ENCODE results near the gene EIF1. TPM values are rescaled to one million over a fixed set of nuclear protein-coding genes. Genes with fewer than 3 reads are reported as not detected.

EIF1 gene
- total and polyA plus RNA-seq, 2 experiments from 2014 or later = 180 to 989 TPM

- Histone ChIP-seq H3K27me3 (peaks cover 65% of the 10 kb centered on the region), H4K20me1 (ENCODE audit: insufficient read depth, poor library complexity, severe bottlenecking) (no peaks in the 10 kb centered on the region), H2AFZ (no peak overlapping the region), H3K79me2 (no peaks in the 10 kb centered on the region), H3K36me3 (replicated peaks; ENCODE audit: insufficient read depth, low read depth) (no peaks in the 10 kb centered on the region), H3K9me2 (replicated peaks; ENCODE audit: insufficient read depth) (no peaks in the 10 kb centered on the region), H3K4me2 (no peak overlapping the region), H3K4me3 (no peak overlapping the region), H3K9me3 (ENCODE audit: low read depth) (no peaks in the 10 kb centered on the region), H3K27ac (no peak overlapping the region), H3K4me1 (ENCODE audit: insufficient read depth) (peaks cover 19% of the 10 kb centered on the region)
- WGBS (ENCODE audit: low lambda C conversion rate, missing lambda C conversion rate) = 88% methylated on average over 4 of the region's 4 CpGs
- TF ChIP-seq EZH2phosphoT487 (IDR thresholded peaks at IDR 0.05; ENCODE audit: low read depth, severe bottlenecking, unreplicated experiment) = no peak
- no peak for TF ChIP-seq EZH2 (IDR thresholded peaks at IDR 0.05; ENCODE audit: borderline replicate concordance)
- TF ChIP-seq CTCF (IDR thresholded peaks at IDR 0.05; ENCODE audit: poor library complexity) = no peak
- no peak for DNase-seq (ENCODE audit: low spot score)
Observed at GRCh38 chr17:41735744-41736143, 47.1 kb downstream of the EIF1 start.

- 78% methylated on average over 16 of the region's 17 CpGs for WGBS (ENCODE audit: low lambda C conversion rate, missing lambda C conversion rate)
- H4K20me1 ChIP-seq (ENCODE audit: insufficient read depth, poor library complexity, severe bottlenecking) = no peaks in the 10 kb centered on the region
- no peak overlapping the region for H2AFZ ChIP-seq
- no peaks in the 10 kb centered on the region for H3K9me3 ChIP-seq (ENCODE audit: low read depth)
- H3K36me3 ChIP-seq (replicated peaks; ENCODE audit: insufficient read depth, low read depth) = no peaks in the 10 kb centered on the region
- H3K79me2 ChIP-seq = no peaks in the 10 kb centered on the region
- peaks cover 51% of the 10 kb centered on the region for H3K27me3 ChIP-seq
- no peak overlapping the region for H3K4me3 ChIP-seq
- TF ChIP-seq EZH2phosphoT487 (IDR thresholded peaks at IDR 0.05; ENCODE audit: low read depth, severe bottlenecking, unreplicated experiment) (no peak), EZH2 (IDR thresholded peaks at IDR 0.05; ENCODE audit: borderline replicate concordance) (no peak), CTCF (IDR thresholded peaks at IDR 0.05; ENCODE audit: poor library complexity) (no peak)
- H3K27ac ChIP-seq = no peak overlapping the region
- H3K4me2 ChIP-seq = no peak overlapping the region
- no peak for DNase-seq (ENCODE audit: low spot score)
- H3K9me2 ChIP-seq (replicated peaks; ENCODE audit: insufficient read depth) = no peaks in the 10 kb centered on the region
- H3K4me1 ChIP-seq (ENCODE audit: insufficient read depth) = peaks cover 19% of the 10 kb centered on the region
Observed at GRCh38 chr17:41736983-41737679, 48.4 kb downstream of the EIF1 start.

GRCh38 chr17:41737680-41738023 lies 49.0 kb downstream of the EIF1 start:
- Histone ChIP-seq H3K9me3 (ENCODE audit: low read depth) (no peaks in the 10 kb centered on the region), H3K4me3 (no peak overlapping the region), H3K4me2 (no peak overlapping the region), H3K27ac (no peak overlapping the region), H3K79me2 (no peaks in the 10 kb centered on the region), H3K27me3 (peaks cover 46% of the 10 kb centered on the region), H3K36me3 (replicated peaks; ENCODE audit: insufficient read depth, low read depth) (no peaks in the 10 kb centered on the region), H3K4me1 (ENCODE audit: insufficient read depth) (peaks cover 19% of the 10 kb centered on the region), H4K20me1 (ENCODE audit: insufficient read depth, poor library complexity, severe bottlenecking) (no peaks in the 10 kb centered on the region), H2AFZ (no peak overlapping the region), H3K9me2 (replicated peaks; ENCODE audit: insufficient read depth) (no peaks in the 10 kb centered on the region)
- TF ChIP-seq CTCF (IDR thresholded peaks at IDR 0.05; ENCODE audit: poor library complexity) = no peak
- TF ChIP-seq EZH2 (IDR thresholded peaks at IDR 0.05; ENCODE audit: borderline replicate concordance) = no peak
- no peak for TF ChIP-seq EZH2phosphoT487 (IDR thresholded peaks at IDR 0.05; ENCODE audit: low read depth, severe bottlenecking, unreplicated experiment)
- DNase-seq (ENCODE audit: low spot score) = no peak
- 48% methylated on average over 5 of the region's 5 CpGs for WGBS (ENCODE audit: low lambda C conversion rate, missing lambda C conversion rate)
